Stomach (tissue), 9 donors: ENCODE data around the gene NDUFB5. TPM values are rescaled to one million over a fixed set of nuclear protein-coding genes. Genes with fewer than 3 reads are reported as not detected.
"Not testable (repeated sequence)": the region's sequence is repeated elsewhere in the genome, so short reads cannot be mapped to it uniquely, and the experiment has no call there.

ENCODE experiments used
- DNase-seq, 2 donors: peaks; one replicate each; pipeline versions ENCODE4 v3.0.0 to v3.0.0-alpha.2; 2013 to 2019
- H3K27ac ChIP-seq, 5 donors: fragments of 200-600 bp in 4 of 5; sonication (generic) in 4 of 5; one replicate each; pipeline ENCODE4 v1.5.1; 2013 to 2019; ENCODE audit warnings: mild to moderate bottlenecking in 1 of 5, moderate library complexity in 1 of 5
- H3K27me3 ChIP-seq, 3 donors: fragments of 200-600 bp; sonication (generic); one replicate each; pipeline ENCODE4 v1.5.1; 2017 to 2019; ENCODE audit warnings: mixed run types in 1 of 3
- H3K36me3 ChIP-seq, 4 donors: fragments of 200-600 bp; sonication (generic); 1 replicate in 3 of 4; 2 replicates in 1 of 4; pipeline ENCODE4 v1.5.1; 2016 to 2019
- H3K4me1 ChIP-seq, 4 donors: fragments of 200-600 bp; sonication (generic); one replicate each; pipeline ENCODE4 v1.5.1; 2016 to 2019
- H3K4me3 ChIP-seq, 4 donors: fragments of 200-600 bp; sonication (generic) in 3 of 4; one replicate each; pipeline ENCODE4 v1.5.1; 2016 to 2019; ENCODE audit warnings: mild to moderate bottlenecking in 1 of 4
- H3K9me3 ChIP-seq, 4 donors: fragments of 200-600 bp; sonication (generic); one replicate each; pipeline ENCODE4 v1.5.1; 2016 to 2019
- EP300 ChIP-seq: sonication (generic); formaldehyde crosslinking; IDR thresholded peaks from one replicate; pipeline ENCODE4 v1.6.1; 2017; ENCODE audit warnings: antibody characterized with exemption
- POLR2A ChIP-seq, 4 donors: fragments of 450-650 bp; IDR thresholded peaks; one replicate each; pipeline ENCODE4 v1.6.1; 2016; ENCODE audit warnings: antibody characterized with exemption in 4 of 4, control low read depth in 2 of 4, mild to moderate bottlenecking in 1 of 4, moderate library complexity in 1 of 4
- POLR2AphosphoS5 ChIP-seq, 3 donors: sonication (generic); formaldehyde crosslinking; IDR thresholded peaks; one replicate each; pipeline ENCODE4 v1.6.1; 2016; ENCODE audit warnings: antibody characterized with exemption in 3 of 3
- WGBS, 5 donors: extraction: QIAGEN DNeasy Blood & Tissue Kit in 3 of 5; methylation state at CpG; one replicate each; pipeline versions ENCODE4 v1.1.5 to v1.1.7; 2013 to 2018; 5-methylcytosine and 5-hydroxymethylcytosine counted together
- intact Hi-C: fragments of 100-400 bp; cut with DNase I; formaldehyde crosslinking; loops from one replicate; pipeline ENCODE4 v1.15.1; 2023; ENCODE audit warnings: low total_unique reads
- polyA plus RNA-seq, 3 donors: library from polyadenylated mRNA; stranded (reverse); fragments of 200-250 nt; gene quantifications; one replicate each; pipeline ENCODE4 v1.2.3, GENCODE V29; 2013
- total RNA-seq, 5 donors: library from RNA; depleted of rRNA; stranded (reverse); fragments of >200 nt; gene quantifications; one replicate each; pipeline versions ENCODE4 v1.1.0 to v1.2.3, GENCODE V29; 2014 to 2016
- TF ChIP-seq, protein P1 (sequence below), 7 experiments: fragments of 450-650 bp in 4 of 7; fragments of 200-600 bp in 3 of 7; sonication (generic) in 3 of 7; IDR thresholded peaks; one replicate each; pipeline ENCODE4 v1.5.1; 2016 to 2019; ENCODE audit warnings: antibody characterized with exemption in 7 of 7, control low read depth in 2 of 7, mild to moderate bottlenecking in 1 of 7
- donor health status: healthy with polysubstance abuse.
- donor health status: Bipolar disorder and iron deficiency.
- donor health status: healthy.

NDUFB5 gene
- total and polyA plus RNA-seq, 8 donors: 13.3 to 142 (median 91.5) TPM

DNA sequence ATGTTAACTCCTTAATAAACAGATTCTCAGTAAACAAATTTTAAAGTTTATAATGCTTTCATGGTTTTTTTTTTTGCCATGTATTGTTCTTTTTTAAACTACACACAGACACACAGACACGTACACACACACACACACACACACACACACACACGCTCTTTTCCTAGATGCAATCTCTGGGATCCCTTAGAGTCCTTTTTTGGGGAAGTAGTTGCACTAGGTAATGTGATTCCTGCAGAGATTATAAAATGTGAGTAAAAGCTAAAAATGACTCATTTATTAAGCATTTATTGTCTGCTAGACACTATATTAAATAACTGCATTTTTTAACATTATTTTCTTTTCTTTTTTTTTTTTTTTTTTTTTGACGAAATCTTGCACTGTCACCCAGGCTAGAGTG is 19.9 kb downstream of the NDUFB5 start:
- Histone ChIP-seq H3K36me3 (peaks cover 19 to 67% (median 64%) of the 10 kb centered on the region in 4 donors), H3K27me3 (no peaks in the 10 kb centered on the region)
- WGBS, 5 donors: 77 to 92% (median 87%) methylated on average over 3 of the region's 3 CpGs

DNA sequence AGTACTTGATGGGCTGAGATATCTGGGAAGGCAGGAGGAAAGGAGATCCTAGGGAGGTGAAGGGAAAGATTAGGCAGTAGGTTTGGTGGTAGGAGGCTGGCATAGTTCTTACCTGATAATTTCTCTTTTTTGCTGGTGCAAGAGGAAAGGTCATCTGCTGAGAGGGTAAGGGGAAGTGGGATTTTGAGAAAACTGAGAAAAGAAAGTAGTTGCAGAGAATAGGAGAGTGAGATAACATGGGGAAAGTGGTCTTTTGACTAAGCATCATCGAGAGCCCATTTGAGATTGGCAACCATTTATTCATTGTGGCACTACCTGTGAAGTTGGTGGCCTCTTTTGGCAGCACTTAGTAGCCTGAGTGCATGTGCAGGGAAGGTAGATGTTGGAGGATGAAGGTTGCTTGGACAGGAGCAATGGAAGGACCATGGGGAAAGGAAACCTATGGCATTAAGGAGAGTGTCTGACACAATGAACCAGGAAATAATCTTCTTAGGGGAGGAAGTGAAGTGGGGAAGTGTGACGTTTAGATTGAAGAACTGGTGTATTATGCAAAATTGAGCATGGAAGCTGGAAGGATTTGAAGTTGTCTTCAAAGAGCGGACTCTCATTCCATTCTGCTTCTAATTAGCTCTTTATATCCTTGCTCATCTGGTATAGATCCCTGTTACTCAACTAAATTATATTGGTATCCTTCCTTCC is 26.3 kb downstream of the NDUFB5 start:
- TF ChIP-seq POLR2A (IDR thresholded peaks at IDR 0.05): no peak
- no peak for TF ChIP-seq EP300
- TF ChIP-seq, protein P1, sequence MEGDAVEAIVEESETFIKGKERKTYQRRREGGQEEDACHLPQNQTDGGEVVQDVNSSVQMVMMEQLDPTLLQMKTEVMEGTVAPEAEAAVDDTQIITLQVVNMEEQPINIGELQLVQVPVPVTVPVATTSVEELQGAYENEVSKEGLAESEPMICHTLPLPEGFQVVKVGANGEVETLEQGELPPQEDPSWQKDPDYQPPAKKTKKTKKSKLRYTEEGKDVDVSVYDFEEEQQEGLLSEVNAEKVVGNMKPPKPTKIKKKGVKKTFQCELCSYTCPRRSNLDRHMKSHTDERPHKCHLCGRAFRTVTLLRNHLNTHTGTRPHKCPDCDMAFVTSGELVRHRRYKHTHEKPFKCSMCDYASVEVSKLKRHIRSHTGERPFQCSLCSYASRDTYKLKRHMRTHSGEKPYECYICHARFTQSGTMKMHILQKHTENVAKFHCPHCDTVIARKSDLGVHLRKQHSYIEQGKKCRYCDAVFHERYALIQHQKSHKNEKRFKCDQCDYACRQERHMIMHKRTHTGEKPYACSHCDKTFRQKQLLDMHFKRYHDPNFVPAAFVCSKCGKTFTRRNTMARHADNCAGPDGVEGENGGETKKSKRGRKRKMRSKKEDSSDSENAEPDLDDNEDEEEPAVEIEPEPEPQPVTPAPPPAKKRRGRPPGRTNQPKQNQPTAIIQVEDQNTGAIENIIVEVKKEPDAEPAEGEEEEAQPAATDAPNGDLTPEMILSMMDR (IDR thresholded peaks at IDR 0.05): no peak
- no peak for TF ChIP-seq POLR2AphosphoS5 (IDR thresholded peaks at IDR 0.05)
- Histone ChIP-seq H3K9me3 (no peaks in the 10 kb centered on the region), H3K27me3 (no peaks in the 10 kb centered on the region), H3K4me1 (no peaks in the 10 kb centered on the region), H3K36me3 (peaks cover 0 to 10% (median 6%) of the 10 kb centered on the region in 4 donors), H3K4me3 (no peak overlapping the region), H3K27ac (no peak overlapping the region)
- DNase-seq: no peak
- intact Hi-C loops: no loop called here
- WGBS, 5 donors: 73 to 87% (median 78%) methylated on average over 3 of the region's 3 CpGs

More for the DNA sequence above, 19.9 kb downstream of the NDUFB5 start:
- no peaks in the 10 kb centered on the region for H3K9me3 ChIP-seq
- no peak for TF ChIP-seq POLR2AphosphoS5 (IDR thresholded peaks at IDR 0.05)
- TF ChIP-seq, protein P1 (IDR thresholded peaks at IDR 0.05): no peak
- no peak for TF ChIP-seq POLR2A (IDR thresholded peaks at IDR 0.05)
- TF ChIP-seq EP300: no peak
- H3K27ac ChIP-seq: no peak overlapping the region
- no peak overlapping the region for H3K4me3 ChIP-seq
- intact Hi-C loops: no loop called here
- H3K4me1 ChIP-seq: no peaks in the 10 kb centered on the region
- no peak for DNase-seq

DNA sequence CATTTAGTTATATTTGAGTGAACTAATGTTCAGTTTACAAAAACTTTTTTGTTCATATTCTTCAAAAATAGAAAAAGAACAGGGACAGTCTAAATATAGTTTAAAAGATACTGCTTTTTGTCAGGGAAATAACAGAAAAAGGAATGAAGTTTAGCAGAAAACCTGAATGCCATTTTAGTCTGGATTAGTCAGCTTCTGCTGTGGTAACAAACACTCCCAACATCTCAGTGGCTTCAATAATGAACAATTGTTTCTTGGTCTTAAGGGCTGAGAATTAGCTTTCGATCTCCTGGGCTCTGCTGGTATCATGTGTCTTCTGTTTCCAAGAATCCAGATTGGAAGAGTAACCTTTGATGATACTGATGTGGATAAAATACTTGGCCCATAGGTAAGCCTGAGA is 35.9 kb downstream of the NDUFB5 start:
- peaks cover 0 to 14% (median 6%) of the 10 kb centered on the region in 4 donors for H3K4me1 ChIP-seq
- TF ChIP-seq EP300 (no peak), POLR2A (IDR thresholded peaks at IDR 0.05) (no peak), POLR2AphosphoS5 (IDR thresholded peaks at IDR 0.05) (no peak)
- TF ChIP-seq, protein P1 (IDR thresholded peaks at IDR 0.05): no peak
- no peaks in the 10 kb centered on the region for H3K27me3 ChIP-seq
- no peak overlapping the region for H3K27ac ChIP-seq
- H3K4me3 ChIP-seq: no peak overlapping the region
- intact Hi-C loops: no loop called here
- 91 to 100% (median 99%) methylated on average over 1 of the region's 1 CpG for WGBS, 5 donors
- H3K9me3 ChIP-seq: no peaks in the 10 kb centered on the region
- no peaks in the 10 kb centered on the region for H3K36me3 ChIP-seq
- no peak for DNase-seq

DNA sequence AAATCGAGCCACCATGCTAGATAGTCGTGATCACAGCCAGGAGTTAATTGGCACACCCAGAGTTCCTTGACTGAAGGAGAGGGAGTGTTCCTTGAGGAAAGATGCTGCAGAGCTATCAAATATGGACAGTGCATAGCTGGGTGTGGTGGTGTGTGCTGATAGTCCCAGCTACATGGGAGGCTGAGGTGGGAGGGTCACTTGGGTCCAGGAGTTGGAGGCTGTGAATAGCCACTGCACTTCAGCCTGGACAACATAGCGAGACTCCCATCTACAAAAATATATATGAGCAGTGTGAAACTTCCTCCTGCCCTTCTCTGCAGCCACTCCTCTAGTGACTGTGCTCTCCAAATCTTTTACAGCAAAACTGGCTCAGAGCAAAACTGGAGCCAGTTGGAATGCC is 38.3 kb downstream of the NDUFB5 start:
- 78 to 88% (median 84%) methylated on average over 2 to 3 of the region's 3 CpGs for WGBS, 5 donors
- TF ChIP-seq, protein P1 (IDR thresholded peaks at IDR 0.05): no peak
- no peak for TF ChIP-seq EP300
- no peak for TF ChIP-seq POLR2A (IDR thresholded peaks at IDR 0.05)
- TF ChIP-seq POLR2AphosphoS5 (IDR thresholded peaks at IDR 0.05): no peak
- intact Hi-C loops: no loop called here
- H3K27ac ChIP-seq: no peak overlapping the region
- no peaks in the 10 kb centered on the region for H3K9me3 ChIP-seq
- DNase-seq: no peak
- H3K4me3 ChIP-seq: no peak overlapping the region
- no peaks in the 10 kb centered on the region for H3K27me3 ChIP-seq
- peaks cover 0 to 14% (median 6%) of the 10 kb centered on the region in 4 donors for H3K4me1 ChIP-seq
- H3K36me3 ChIP-seq: no peaks in the 10 kb centered on the region

DNA sequence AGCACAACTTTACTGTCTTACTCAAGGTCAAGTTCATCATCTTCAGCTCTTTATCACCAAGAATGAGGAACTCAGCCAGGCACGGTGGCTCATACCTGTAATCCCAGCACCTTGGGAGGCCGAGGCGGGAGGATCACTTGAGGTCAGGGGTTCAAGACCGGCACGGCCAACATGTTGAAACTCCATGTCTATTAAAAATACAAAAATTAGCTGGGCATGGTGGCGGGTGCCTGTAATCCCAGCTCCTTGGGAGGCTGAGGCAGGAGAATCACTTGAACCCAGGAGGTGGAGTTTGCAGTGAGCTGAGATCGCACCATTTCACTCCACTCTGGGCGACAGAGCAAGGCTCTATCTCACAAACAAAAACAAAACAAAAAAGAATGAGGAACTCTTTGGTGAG is 39.2 kb downstream of the NDUFB5 start:
- H3K36me3 ChIP-seq, intact Hi-C loops, DNase-seq, H3K9me3 ChIP-seq, H3K27me3 ChIP-seq, H3K4me3 ChIP-seq: not testable (repeated sequence)
- 85 to 94% (median 85%) methylated on average over 8 of the region's 8 CpGs for whole genome bisulfite sequencing, 5 donors
- H3K27ac ChIP-seq: peak overlapping the region in 2 of 5 donors; percentile 27 to 58
- peaks cover 0 to 14% (median 6%) of the 10 kb centered on the region in 4 donors for H3K4me1 ChIP-seq
